CD14-positive monocyte (primary cell): ENCODE results near the gene BCAS4. TPM values are rescaled to one million over a fixed set of nuclear protein-coding genes. Genes with fewer than 3 reads are reported as not detected.

Experiments used
- DNase-seq, 3 donors: peaks; one replicate each; pipeline ENCODE4 v3.0.0-alpha.2; 2011 to 2022
- H2AFZ ChIP-seq: 2 replicates; pipeline ENCODE4 v1.6.0; 2012; ENCODE audit warnings: mild to moderate bottlenecking, low read depth, low read length, inconsistent platforms; ENCODE audit not compliant: insufficient read depth, poor library complexity, severe bottlenecking
- H3K27ac ChIP-seq, 2 donors: 1 replicate in 1 of 2; 2 replicates in 1 of 2; pipeline ENCODE4 v1.5.1; 2012 to 2013; ENCODE audit warnings: low read length in 2 of 2, control low read depth in 1 of 2, inconsistent platforms in 1 of 2, low read depth in 1 of 2, mild to moderate bottlenecking in 1 of 2
- H3K27me3 ChIP-seq, 2 donors: one replicate each; pipeline versions ENCODE4 v1.6.0 to v1.6.1; 2011 to 2013; ENCODE audit warnings: low read length in 2 of 2; ENCODE audit not compliant: control insufficient read depth in 2 of 2, insufficient read depth in 2 of 2
- H3K36me3 ChIP-seq, 2 donors: replicated peaks in 1 of 2; 1 replicate in 1 of 2; 2 replicates in 1 of 2; pipeline versions ENCODE4 v1.5.1 to v1.6.1; 2012 to 2013; ENCODE audit warnings: low read length in 2 of 2, control low read depth in 1 of 2, inconsistent platforms in 1 of 2, mild to moderate bottlenecking in 1 of 2; ENCODE audit not compliant: insufficient read depth in 2 of 2, control insufficient read depth in 1 of 2
- H3K4me1 ChIP-seq, 2 donors: 1 replicate in 1 of 2; 2 replicates in 1 of 2; pipeline versions ENCODE4 v1.5.1 to v1.6.1; 2012 to 2013; ENCODE audit warnings: low read length in 2 of 2, control low read depth in 1 of 2, inconsistent platforms in 1 of 2, mild to moderate bottlenecking in 1 of 2, moderate library complexity in 1 of 2; ENCODE audit not compliant: insufficient read depth in 2 of 2, control insufficient read depth in 1 of 2
- H3K4me2 ChIP-seq: replicated peaks from 2 replicates; pipeline ENCODE3; 2012; ENCODE audit warnings: low read length, moderate library complexity, mild to moderate bottlenecking; ENCODE audit not compliant: poor library complexity, severe bottlenecking; ENCODE audit errors: extremely low read depth
- H3K4me3 ChIP-seq, 3 experiments: fragments of 200-600 bp in 1 of 3; sonication (generic) in 1 of 3; replicated peaks in 1 of 3; 1 replicate in 2 of 3; 2 replicates in 1 of 3; pipeline ENCODE4 v1.5.1; 2011 to 2013; ENCODE audit warnings: low read length in 3 of 3, mild to moderate bottlenecking in 3 of 3, control low read depth in 2 of 3, low read depth in 2 of 3, inconsistent platforms in 1 of 3, moderate library complexity in 1 of 3
- H3K79me2 ChIP-seq: 2 replicates; pipeline ENCODE4 v1.6.0; 2012; ENCODE audit warnings: mild to moderate bottlenecking, control low read depth, inconsistent platforms, low read length, moderate library complexity; ENCODE audit not compliant: insufficient read depth
- H3K9ac ChIP-seq: 2 replicates; pipeline ENCODE4 v1.6.0; 2017; ENCODE audit warnings: low read length, mild to moderate bottlenecking; ENCODE audit not compliant: insufficient read depth, poor library complexity, severe bottlenecking
- H3K9me3 ChIP-seq, 2 donors: replicated peaks in 1 of 2; 1 replicate in 1 of 2; 2 replicates in 1 of 2; pipeline versions ENCODE4 v1.5.1 to v1.6.1; 2012 to 2013; ENCODE audit warnings: low read length in 2 of 2, control low read depth in 1 of 2; ENCODE audit not compliant: control insufficient read depth in 1 of 2, insufficient read depth in 1 of 2
- H4K20me1 ChIP-seq: 2 replicates; pipeline ENCODE4 v1.6.0; 2012; ENCODE audit warnings: mild to moderate bottlenecking, low read length, control low read depth, moderate library complexity; ENCODE audit not compliant: insufficient read depth
- H3K27ac Mint-ChIP-seq, 7 donors: one replicate each; pipeline ENCODE4 v1.8.0; 2020; ENCODE audit warnings: mild to moderate bottlenecking in 7 of 7, mixed read lengths in 7 of 7, moderate library complexity in 6 of 7, inconsistent platforms in 2 of 7
- H3K27me3 Mint-ChIP-seq, 3 donors: one replicate each; pipeline ENCODE4 v1.8.0; 2021 to 2022; ENCODE audit warnings: low read depth in 3 of 3, mild to moderate bottlenecking in 3 of 3, mixed read lengths in 3 of 3, moderate library complexity in 3 of 3, inconsistent platforms in 1 of 3
- H3K36me3 Mint-ChIP-seq, 2 donors: one replicate each; pipeline ENCODE4 v1.8.0; 2020; ENCODE audit warnings: mixed read lengths in 2 of 2, inconsistent platforms in 1 of 2, mild to moderate bottlenecking in 1 of 2
- H3K4me1 Mint-ChIP-seq: one replicate; pipeline ENCODE4 v1.8.0; 2020; ENCODE audit warnings: mild to moderate bottlenecking, mixed read lengths
- H3K4me3 Mint-ChIP-seq, 2 donors: one replicate each; pipeline ENCODE4 v1.8.0; 2020; ENCODE audit warnings: mild to moderate bottlenecking in 2 of 2, mixed read lengths in 2 of 2, moderate library complexity in 1 of 2
- H3K9me3 Mint-ChIP-seq, 7 donors: one replicate each; pipeline ENCODE4 v1.8.0; 2020 to 2022; ENCODE audit warnings: mixed read lengths in 7 of 7, mild to moderate bottlenecking in 6 of 7, moderate library complexity in 6 of 7, inconsistent platforms in 2 of 7
- WGBS: methylation state at CpG from one replicate; pipeline ENCODE4 v1.1.5; 2013; ENCODE audit warnings: missing lambda C conversion rate; ENCODE audit not compliant: insufficient coverage; 5-methylcytosine and 5-hydroxymethylcytosine counted together
- intact Hi-C, 2 donors: fragments of 100-400 bp; cut with micrococcal nuclease; formaldehyde crosslinking; loops; one replicate each; pipeline versions ENCODE4 v1.15.0 to v1.15.1; 2023
- polyA plus RNA-seq, 3 donors: library from polyadenylated mRNA; depleted of rRNA in 1 of 3; unstranded in 2 of 3; stranded (reverse) in 1 of 3; fragments of 300-500 nt in 2 of 3; fragments of >200 nt in 1 of 3; fragmentation: Illumina TruSeq in 2 of 3; gene quantifications; 1 replicate in 2 of 3; 2 replicates in 1 of 3; pipeline ENCODE4 v1.2.3, GENCODE V29; 2012 to 2021
- TF ChIP-seq, protein P1 (sequence below): fragments of 200-600 bp; IDR thresholded peaks from one replicate; pipeline ENCODE4 v1.8.0; 2022; ENCODE audit warnings: antibody characterized with exemption, mild to moderate bottlenecking

BCAS4 gene
- polyA plus RNA-seq, 3 donors, result 0.16 to 1.0 (median 0.69) TPM

DNA sequence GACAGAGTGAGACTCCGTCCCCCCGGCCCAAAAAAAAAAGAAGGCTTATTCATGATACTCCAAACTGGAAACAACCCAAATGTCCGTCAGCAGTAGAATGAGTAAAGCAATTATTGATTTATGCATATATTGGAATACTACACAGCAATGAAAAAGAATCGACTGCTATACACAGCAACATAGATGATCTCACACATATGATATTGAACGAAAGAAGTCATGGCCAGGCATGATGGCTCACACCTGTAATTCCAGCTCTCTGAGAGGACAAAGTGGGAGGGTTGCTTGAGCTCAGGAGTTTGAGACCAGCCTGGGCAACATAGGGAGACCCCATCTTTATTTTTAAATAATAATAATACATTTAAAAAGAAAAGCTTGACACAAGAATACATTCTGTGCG is 28.5 kb downstream of the BCAS4 start:
- Mint-ChIP-seq H3K27me3 (peaks cover 0 to 1% (median 0%) of the 10 kb centered on the region in 3 donors), H3K27ac (no peak overlapping the region)

GRCh38 chr20:50824137-50824536 is 29.3 kb downstream of the BCAS4 start:
- Histone ChIP-seq H3K79me2 (no peaks in the 10 kb centered on the region), H2AFZ (no peak overlapping the region), H3K36me3 (no peaks in the 10 kb centered on the region), H3K4me1 (no peaks in the 10 kb centered on the region), H3K4me2 (no peak overlapping the region), H3K9me3 (no peaks in the 10 kb centered on the region), H4K20me1 (no peaks in the 10 kb centered on the region), H3K4me3 (no peak overlapping the region), H3K27me3 (no peaks in the 10 kb centered on the region), H3K27ac (no peak overlapping the region), H3K9ac (no peak overlapping the region)
- no peak overlapping the region for H3K27ac Mint-ChIP-seq
- intact Hi-C loops, result loop anchor here in 1 of 2 donors (10.0 kb wide), 1 partner anchor 101 kb away; no protein-coding TSS in a partner anchor
- H3K4me1 Mint-ChIP-seq, result peaks cover 6% of the 10 kb centered on the region
- H3K27me3 Mint-ChIP-seq, result peaks cover 0 to 1% (median 0%) of the 10 kb centered on the region in 3 donors
- H3K4me3 Mint-ChIP-seq, result no peak overlapping the region
- TF ChIP-seq, protein P1, sequence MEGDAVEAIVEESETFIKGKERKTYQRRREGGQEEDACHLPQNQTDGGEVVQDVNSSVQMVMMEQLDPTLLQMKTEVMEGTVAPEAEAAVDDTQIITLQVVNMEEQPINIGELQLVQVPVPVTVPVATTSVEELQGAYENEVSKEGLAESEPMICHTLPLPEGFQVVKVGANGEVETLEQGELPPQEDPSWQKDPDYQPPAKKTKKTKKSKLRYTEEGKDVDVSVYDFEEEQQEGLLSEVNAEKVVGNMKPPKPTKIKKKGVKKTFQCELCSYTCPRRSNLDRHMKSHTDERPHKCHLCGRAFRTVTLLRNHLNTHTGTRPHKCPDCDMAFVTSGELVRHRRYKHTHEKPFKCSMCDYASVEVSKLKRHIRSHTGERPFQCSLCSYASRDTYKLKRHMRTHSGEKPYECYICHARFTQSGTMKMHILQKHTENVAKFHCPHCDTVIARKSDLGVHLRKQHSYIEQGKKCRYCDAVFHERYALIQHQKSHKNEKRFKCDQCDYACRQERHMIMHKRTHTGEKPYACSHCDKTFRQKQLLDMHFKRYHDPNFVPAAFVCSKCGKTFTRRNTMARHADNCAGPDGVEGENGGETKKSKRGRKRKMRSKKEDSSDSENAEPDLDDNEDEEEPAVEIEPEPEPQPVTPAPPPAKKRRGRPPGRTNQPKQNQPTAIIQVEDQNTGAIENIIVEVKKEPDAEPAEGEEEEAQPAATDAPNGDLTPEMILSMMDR, result no peak
- DNase-seq, result no peak
- WGBS, result 92% methylated on average over 3 of the region's 3 CpGs
- H3K9me3 Mint-ChIP-seq, result peaks cover 0 to 3% (median 2%) of the 10 kb centered on the region in 7 donors
- H3K36me3 Mint-ChIP-seq, result no peaks in the 10 kb centered on the region

More for the DNA sequence above, 28.5 kb downstream of the BCAS4 start:
- Mint-ChIP-seq H3K36me3 (peaks cover 2 to 3% of the 10 kb centered on the region in 2 donors), H3K4me3 (no peak overlapping the region), H3K9me3 (peaks cover 0 to 6% (median 3%) of the 10 kb centered on the region in 7 donors), H3K4me1 (peaks cover 10% of the 10 kb centered on the region)
- H3K9me3 ChIP-seq, result no peaks in the 10 kb centered on the region
- WGBS, result no CpG with 5 or more reads among the region's 6 CpGs
- peaks cover 4 to 5% of the 10 kb centered on the region in 2 donors for H3K4me1 ChIP-seq
- no peaks in the 10 kb centered on the region for H3K79me2 ChIP-seq
- TF ChIP-seq, protein P1, result no peak
- H3K27ac ChIP-seq, result no peak overlapping the region
- no peak overlapping the region for H3K4me2 ChIP-seq
- no peaks in the 10 kb centered on the region for H3K36me3 ChIP-seq
- H2AFZ ChIP-seq, result no peak overlapping the region
- no peaks in the 10 kb centered on the region for H3K27me3 ChIP-seq
- H3K9ac ChIP-seq, result no peak overlapping the region
- no peak for DNase-seq
- H3K4me3 ChIP-seq, result no peak overlapping the region
- intact Hi-C loops, result loop anchor here in 1 of 2 donors (10.0 kb wide), 1 partner anchor 101 kb away; no protein-coding TSS in a partner anchor
- H4K20me1 ChIP-seq, result no peaks in the 10 kb centered on the region
